Uterus (tissue), 2 donors: ENCODE results near the gene ACACB.

Experiments used
- CTCF ChIP-seq, 4 experiments: fragments of 200-600 bp in 2 of 4; fragments of 450-650 bp in 2 of 4; sonication (generic) in 2 of 4; IDR thresholded peaks; one replicate each; pipeline ENCODE4 v1.5.1; 2016 to 2019; ENCODE audit warnings: antibody characterized with exemption in 4 of 4, mild to moderate bottlenecking in 2 of 4, moderate library complexity in 1 of 4
- POLR2A ChIP-seq, 2 donors: fragments of 450-650 bp; IDR thresholded peaks; one replicate each; pipeline ENCODE4 v1.6.1; 2016; ENCODE audit warnings: antibody characterized with exemption in 2 of 2, mild to moderate bottlenecking in 1 of 2, moderate library complexity in 1 of 2

GRCh38 chr12:109264095-109264942 is 147.9 kb downstream of the ACACB start:
- TF ChIP-seq CTCF (IDR thresholded peaks at IDR 0.05), result peak; percentile 70 to 83 (median 74)
- no peak for TF ChIP-seq POLR2A (IDR thresholded peaks at IDR 0.05)
